Activated naive CD8-positive, alpha-beta T cell treated with anti-CD3 and anti-CD28 coated beads, Interleukin-2, amount 10 ng/mL, durations not matched to agents 7 days and 5 days (primary cell): ENCODE measurements around the gene IL1RAPL2. TPM values are rescaled to one million over a fixed set of nuclear protein-coding genes. Genes with fewer than 3 reads are reported as not detected.

Source experiments
- ATAC-seq: fragments of 150-1000 bp; cut with Tn5 transposase; one replicate; pipeline ENCODE4 v1.10.0; 2021; ENCODE audit warnings: low read depth, moderate library complexity
- POLR2A ChIA-PET: fragments of 350-600 bp; sonication (Branson Sonifier 250); formaldehyde crosslinking; loops from one replicate; lab custom pipeline; 2021; ENCODE audit warnings: antibody characterized with exemption; lab: Charles Lee
- DNase-seq: peaks from one replicate; pipeline ENCODE4 v3.0.0; 2021
- H3K27ac Mint-ChIP-seq: one replicate; pipeline ENCODE4 v1.8.0; 2022; ENCODE audit warnings: mild to moderate bottlenecking, mixed read lengths
- H3K27me3 Mint-ChIP-seq: one replicate; pipeline ENCODE4 v1.8.0; 2022; ENCODE audit warnings: mild to moderate bottlenecking, moderate library complexity, mixed read lengths
- H3K36me3 Mint-ChIP-seq: one replicate; pipeline ENCODE4 v1.8.0; 2021; ENCODE audit warnings: mild to moderate bottlenecking, mixed read lengths
- H3K4me1 Mint-ChIP-seq: one replicate; pipeline ENCODE4 v1.8.0; 2021; ENCODE audit warnings: mixed read lengths
- H3K4me3 Mint-ChIP-seq: one replicate; pipeline ENCODE4 v1.8.0; 2022; ENCODE audit warnings: mild to moderate bottlenecking, moderate library complexity, mixed read lengths
- H3K9me3 Mint-ChIP-seq: one replicate; pipeline ENCODE4 v1.8.0; 2021; ENCODE audit warnings: mixed read lengths
- total RNA-seq, 2 experiments: library from RNA; stranded (reverse); gene quantifications; one replicate each; pipeline ENCODE4 v1.2.3, GENCODE V29; 2021

IL1RAPL2 gene
- total RNA-seq, 2 experiments from 2014 or later = not detected

DNA sequence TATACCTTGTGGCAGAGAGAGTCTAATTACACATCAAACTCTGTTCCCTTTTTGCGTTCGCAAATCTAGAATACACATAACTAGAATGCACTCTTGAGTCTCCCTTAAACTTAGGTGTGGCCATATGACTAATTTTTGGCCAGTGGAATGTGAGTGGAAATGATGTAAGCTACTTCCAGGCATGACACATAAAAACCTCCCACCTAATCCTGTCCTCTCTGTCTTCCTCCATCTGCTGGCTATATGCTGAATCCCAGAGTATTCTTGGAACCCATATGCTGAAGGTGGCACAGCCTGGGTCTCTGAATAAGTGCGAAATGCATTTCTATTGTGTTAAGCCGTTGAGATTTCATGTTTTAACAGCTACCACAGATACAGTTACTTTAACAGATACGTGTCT is 986.4 kb downstream of the IL1RAPL2 start:
- POLR2A ChIA-PET = no interaction called here
- no peak for ATAC-seq
- no peak for DNase-seq
- Mint-ChIP-seq H3K4me3 (no peak overlapping the region), H3K27ac (no peak overlapping the region), H3K27me3 (no peaks in the 10 kb centered on the region), H3K9me3 (peaks cover 1% of the 10 kb centered on the region), H3K4me1 (no peaks in the 10 kb centered on the region), H3K36me3 (no peaks in the 10 kb centered on the region)

DNA sequence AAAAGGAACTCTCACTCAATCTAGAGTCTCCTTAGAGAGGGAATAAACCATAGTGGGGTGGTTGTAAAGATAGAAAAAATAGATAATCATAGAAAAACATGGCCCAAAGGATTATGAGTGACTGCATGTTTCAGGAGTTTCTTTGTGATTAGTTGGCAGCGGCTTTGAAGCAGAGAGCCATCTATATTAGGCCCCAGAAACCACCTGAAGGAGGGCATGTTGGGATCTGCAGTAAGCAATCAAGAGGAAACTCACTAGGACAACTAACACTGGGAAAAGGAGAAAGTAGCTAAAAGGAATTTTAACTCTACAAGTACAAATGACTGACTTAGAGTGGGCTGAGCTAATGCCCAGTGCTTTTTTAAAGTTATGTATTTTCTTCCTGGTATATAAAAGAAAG is 987.1 kb downstream of the IL1RAPL2 start:
- Mint-ChIP-seq H3K4me1 (no peaks in the 10 kb centered on the region), H3K27ac (no peak overlapping the region), H3K27me3 (no peaks in the 10 kb centered on the region), H3K36me3 (no peaks in the 10 kb centered on the region), H3K4me3 (no peak overlapping the region), H3K9me3 (peaks cover 1% of the 10 kb centered on the region)
- ATAC-seq (no peak), DNase-seq (no peak)
- POLR2A ChIA-PET = no interaction called here

DNA sequence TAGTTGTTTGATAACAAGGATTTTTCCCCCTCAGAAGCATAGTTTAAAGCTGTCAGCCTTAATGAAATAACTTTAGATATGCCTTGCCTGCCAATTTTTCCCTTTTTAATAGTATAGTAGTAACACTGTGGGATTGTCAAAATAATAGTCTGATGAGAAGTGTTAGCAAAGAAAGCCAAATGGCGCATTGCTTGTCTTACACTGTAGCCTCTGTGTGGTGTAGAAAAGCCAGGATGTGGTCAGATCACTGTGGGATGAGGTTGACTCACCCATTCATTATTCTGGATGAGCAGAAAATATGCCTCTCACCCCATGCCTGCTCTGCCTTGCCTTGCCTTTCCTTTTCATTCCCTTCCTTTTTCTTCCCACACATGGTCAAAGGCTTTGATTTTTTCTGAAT is 998.5 kb downstream of the IL1RAPL2 start:
- DNase-seq (no peak), ATAC-seq (no peak)
- Mint-ChIP-seq H3K4me1 (no peaks in the 10 kb centered on the region), H3K4me3 (no peak overlapping the region), H3K27me3 (no peaks in the 10 kb centered on the region), H3K36me3 (no peaks in the 10 kb centered on the region), H3K9me3 (no peaks in the 10 kb centered on the region), H3K27ac (no peak overlapping the region)
- POLR2A ChIA-PET = no interaction called here

DNA sequence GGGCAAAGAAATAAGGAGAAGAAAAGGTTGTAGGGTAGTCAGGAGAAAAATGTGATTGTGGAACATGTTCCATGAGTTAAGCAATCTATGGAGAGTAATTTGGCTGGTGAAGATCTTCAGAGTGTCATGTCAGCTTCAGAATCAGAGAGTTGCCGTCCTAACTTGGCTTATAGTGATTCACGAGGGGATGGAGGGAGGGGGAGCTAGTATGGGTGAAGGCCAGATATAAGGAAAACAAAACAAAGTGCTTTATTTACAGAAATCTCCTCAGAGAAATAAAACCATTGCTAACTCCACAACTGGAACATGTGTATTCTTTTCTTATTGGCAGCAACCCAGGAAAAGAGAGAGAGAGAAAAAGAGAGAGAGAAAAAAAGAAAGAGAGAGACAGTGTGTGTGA is 999.9 kb downstream of the IL1RAPL2 start:
- ATAC-seq = no peak
- H3K4me1 Mint-ChIP-seq = no peaks in the 10 kb centered on the region
- POLR2A ChIA-PET = no interaction called here
- H3K4me3 Mint-ChIP-seq = no peak overlapping the region
- H3K9me3 Mint-ChIP-seq = no peaks in the 10 kb centered on the region
- no peak for DNase-seq
- no peaks in the 10 kb centered on the region for H3K36me3 Mint-ChIP-seq
- H3K27ac Mint-ChIP-seq = no peak overlapping the region
- H3K27me3 Mint-ChIP-seq = no peaks in the 10 kb centered on the region

DNA sequence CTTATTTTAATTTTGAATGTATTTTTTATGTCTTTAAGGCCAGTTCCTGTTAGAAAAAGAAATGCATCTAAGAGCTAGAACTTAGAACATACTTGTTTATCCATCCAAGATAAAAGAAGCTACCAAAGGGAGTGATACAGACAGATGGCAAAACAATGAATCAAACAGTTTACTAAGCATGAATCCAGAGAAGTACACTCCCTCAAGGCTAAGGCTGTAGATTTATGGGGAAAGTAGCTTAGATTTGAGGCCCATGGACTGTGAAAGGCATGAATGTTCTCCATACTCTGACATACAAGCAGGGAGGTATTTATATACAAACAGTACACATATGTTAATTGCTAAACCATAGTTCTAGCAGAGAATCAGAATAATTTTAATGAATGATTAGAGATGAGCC is 1001.1 kb downstream of the IL1RAPL2 start:
- DNase-seq (no peak), ATAC-seq (no peak)
- Mint-ChIP-seq H3K27ac (no peak overlapping the region), H3K9me3 (no peaks in the 10 kb centered on the region), H3K4me3 (no peak overlapping the region), H3K27me3 (no peaks in the 10 kb centered on the region), H3K36me3 (no peaks in the 10 kb centered on the region), H3K4me1 (no peaks in the 10 kb centered on the region)
- POLR2A ChIA-PET = no interaction called here

DNA sequence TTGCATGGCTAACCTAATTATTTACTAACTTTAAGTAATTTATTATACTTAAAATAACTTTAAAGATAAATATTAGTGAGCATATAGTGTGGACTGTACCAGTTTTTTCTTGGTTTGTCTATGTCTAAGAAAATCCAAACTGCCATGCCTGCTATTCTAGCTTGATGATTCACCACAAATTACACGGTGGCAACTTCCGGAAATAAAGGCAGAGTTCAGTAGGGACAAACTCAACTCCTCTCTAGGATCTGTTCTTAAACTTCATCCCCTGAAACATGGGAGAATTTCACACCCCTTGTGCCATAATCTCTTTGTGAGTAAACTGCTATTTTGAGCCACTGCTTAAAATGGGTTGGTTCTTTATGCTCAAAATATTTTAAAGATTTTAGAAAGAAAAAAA is 1042.7 kb downstream of the IL1RAPL2 start:
- no peak overlapping the region for H3K27ac Mint-ChIP-seq
- no peak overlapping the region for H3K4me3 Mint-ChIP-seq
- POLR2A ChIA-PET = no interaction called here
- H3K4me1 Mint-ChIP-seq = no peaks in the 10 kb centered on the region
- no peaks in the 10 kb centered on the region for H3K9me3 Mint-ChIP-seq
- H3K27me3 Mint-ChIP-seq = no peaks in the 10 kb centered on the region
- ATAC-seq (no peak), DNase-seq (no peak)
- no peaks in the 10 kb centered on the region for H3K36me3 Mint-ChIP-seq

DNA sequence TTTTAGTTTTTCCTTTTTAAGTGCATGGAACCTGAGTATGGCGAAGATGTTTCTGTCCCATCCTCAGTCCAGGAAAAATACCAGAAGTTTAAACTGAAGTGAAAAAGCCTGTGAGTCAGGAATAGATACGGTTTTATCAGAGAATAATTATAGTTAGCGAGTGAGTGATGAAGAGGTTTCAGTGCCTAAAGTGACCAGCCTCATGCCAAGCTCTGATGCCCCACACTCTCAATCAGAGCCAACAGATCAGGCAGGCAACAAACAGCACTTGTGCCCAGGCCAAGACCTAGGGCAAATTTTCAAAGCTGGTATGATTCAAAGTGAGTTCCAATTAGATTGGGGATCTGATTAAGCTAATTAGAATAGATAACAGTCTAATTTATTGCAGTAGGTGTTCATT is 1043.5 kb downstream of the IL1RAPL2 start:
- H3K9me3 Mint-ChIP-seq = no peaks in the 10 kb centered on the region
- no peaks in the 10 kb centered on the region for H3K4me1 Mint-ChIP-seq
- no peaks in the 10 kb centered on the region for H3K27me3 Mint-ChIP-seq
- H3K4me3 Mint-ChIP-seq = no peak overlapping the region
- DNase-seq (no peak), ATAC-seq (no peak)
- POLR2A ChIA-PET = no interaction called here
- no peak overlapping the region for H3K27ac Mint-ChIP-seq
- H3K36me3 Mint-ChIP-seq = no peaks in the 10 kb centered on the region

DNA sequence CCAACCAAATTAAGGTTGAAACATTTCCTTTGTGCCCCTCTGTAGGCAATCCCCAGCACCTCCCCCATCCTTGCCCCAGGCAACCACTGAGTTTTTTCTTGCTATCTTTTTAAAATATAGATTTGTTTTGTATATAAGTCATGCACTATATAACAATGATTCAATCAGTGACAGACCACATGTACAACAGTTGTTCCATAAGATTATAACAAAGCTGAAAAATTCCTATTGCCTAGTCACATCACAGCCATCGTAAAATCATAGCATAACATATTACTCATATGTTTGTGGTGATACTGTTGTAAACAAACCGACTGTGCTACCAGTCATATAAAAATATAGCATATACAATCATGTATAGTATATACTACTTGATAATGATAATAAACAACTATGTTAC is 1044.4 kb downstream of the IL1RAPL2 start:
- Mint-ChIP-seq H3K4me1 (no peaks in the 10 kb centered on the region), H3K27ac (no peak overlapping the region), H3K27me3 (no peaks in the 10 kb centered on the region), H3K9me3 (no peaks in the 10 kb centered on the region), H3K36me3 (no peaks in the 10 kb centered on the region), H3K4me3 (no peak overlapping the region)
- ATAC-seq (no peak), DNase-seq (no peak)
- POLR2A ChIA-PET = no interaction called here

DNA sequence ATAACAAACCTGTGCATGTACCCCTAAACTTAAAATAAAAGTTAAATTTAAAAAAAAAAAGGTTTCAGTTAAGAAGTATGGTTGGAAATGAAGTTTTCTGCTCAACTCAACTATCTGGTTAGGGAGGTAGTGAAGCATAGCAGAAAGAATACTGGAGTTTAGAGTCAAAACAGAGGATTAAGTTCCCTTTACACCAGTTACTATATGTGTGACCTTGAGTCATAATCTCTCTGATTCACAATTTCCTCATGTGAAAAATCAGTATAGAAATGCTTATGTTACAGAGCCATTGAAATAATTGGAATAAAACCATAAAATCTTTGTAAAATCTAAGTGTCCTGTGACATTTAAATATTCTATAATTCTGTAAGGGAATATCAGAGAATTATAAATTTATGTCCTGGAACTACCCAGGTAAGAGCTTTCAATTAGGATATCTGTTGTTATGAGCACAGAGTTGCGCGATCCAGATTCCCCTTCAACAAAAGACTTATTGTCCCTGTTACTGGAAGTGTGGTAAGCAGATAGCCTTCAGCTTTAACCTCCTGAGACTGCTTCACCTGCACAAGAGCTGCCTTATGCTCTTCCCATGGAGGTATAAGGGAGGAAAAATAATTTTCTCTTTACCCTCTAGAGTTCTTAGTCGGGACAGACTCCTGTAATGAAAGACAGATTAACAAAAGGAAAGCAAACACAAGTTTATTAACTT is 1052.5 kb downstream of the IL1RAPL2 start:
- no peak for ATAC-seq
- no peak overlapping the region for H3K4me3 Mint-ChIP-seq
- DNase-seq = no peak
- no peaks in the 10 kb centered on the region for H3K4me1 Mint-ChIP-seq
- H3K9me3 Mint-ChIP-seq = no peaks in the 10 kb centered on the region
- no peaks in the 10 kb centered on the region for H3K36me3 Mint-ChIP-seq
- POLR2A ChIA-PET = no interaction called here
- no peak overlapping the region for H3K27ac Mint-ChIP-seq
- no peaks in the 10 kb centered on the region for H3K27me3 Mint-ChIP-seq

DNA sequence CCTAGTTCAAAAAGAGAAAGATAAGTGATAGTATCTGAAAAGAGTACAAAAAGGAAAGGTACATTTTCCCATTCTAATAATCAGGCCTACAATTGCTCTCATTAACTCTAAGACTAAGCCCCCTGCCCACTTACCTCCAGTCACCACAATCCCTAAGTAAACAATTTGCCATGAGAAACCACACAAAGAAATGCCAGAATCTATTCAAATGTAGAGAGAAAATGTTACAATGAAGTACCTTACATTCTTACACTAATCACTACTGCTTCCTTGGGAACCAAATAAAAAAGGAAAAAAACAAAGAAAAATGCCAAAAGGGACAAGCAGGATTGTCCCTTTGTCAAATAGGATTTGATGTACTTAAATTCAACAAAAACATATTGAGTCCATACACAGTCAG is 1068.2 kb downstream of the IL1RAPL2 start:
- Mint-ChIP-seq H3K27ac (no peak overlapping the region), H3K9me3 (no peaks in the 10 kb centered on the region), H3K4me3 (no peak overlapping the region), H3K27me3 (no peaks in the 10 kb centered on the region), H3K4me1 (no peaks in the 10 kb centered on the region), H3K36me3 (no peaks in the 10 kb centered on the region)
- no peak for ATAC-seq
- POLR2A ChIA-PET = no interaction called here
- no peak for DNase-seq

DNA sequence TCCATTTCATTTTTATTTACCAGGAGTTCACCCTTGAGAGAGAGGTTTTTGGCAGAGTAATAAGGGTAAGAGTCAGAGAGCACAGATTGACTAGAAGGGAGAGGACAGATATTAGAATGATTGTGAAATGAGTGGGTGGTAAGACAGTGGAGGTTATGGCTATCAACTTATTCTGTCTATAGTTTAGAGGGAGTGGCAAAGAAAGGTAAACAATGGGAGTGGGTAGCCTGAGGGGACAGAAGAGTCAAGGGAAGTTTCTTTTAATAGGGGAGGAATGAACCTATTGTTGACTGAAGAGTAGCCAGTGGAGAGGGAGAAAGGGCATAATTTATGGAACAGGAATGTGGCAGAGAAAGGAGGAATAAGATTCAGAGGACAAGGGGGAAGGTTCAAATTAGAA is 1069.8 kb downstream of the IL1RAPL2 start:
- Mint-ChIP-seq H3K27ac (no peak overlapping the region), H3K27me3 (no peaks in the 10 kb centered on the region), H3K4me1 (no peaks in the 10 kb centered on the region), H3K4me3 (no peak overlapping the region), H3K36me3 (no peaks in the 10 kb centered on the region), H3K9me3 (no peaks in the 10 kb centered on the region)
- POLR2A ChIA-PET = no interaction called here
- no peak for ATAC-seq
- no peak for DNase-seq

DNA sequence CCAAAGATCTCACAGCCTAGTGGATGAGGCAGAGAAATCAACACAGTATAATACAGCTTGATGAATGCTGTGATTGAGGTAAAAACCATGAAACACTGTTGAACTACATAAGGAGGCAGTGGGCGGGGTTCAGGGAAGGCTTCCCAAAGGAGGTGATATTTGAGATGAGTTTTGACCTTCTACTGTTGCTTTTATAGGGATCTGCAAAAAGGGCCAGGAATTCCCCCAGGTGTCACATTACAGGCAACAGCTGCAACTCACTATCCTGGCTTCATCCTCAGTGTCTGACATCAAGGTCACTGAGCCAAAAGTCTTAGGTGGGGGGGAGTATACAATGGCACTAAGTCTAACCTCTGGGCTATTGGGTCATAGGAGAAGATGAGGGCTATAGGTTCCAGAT is 1070.7 kb downstream of the IL1RAPL2 start:
- no peak for DNase-seq

DNA sequence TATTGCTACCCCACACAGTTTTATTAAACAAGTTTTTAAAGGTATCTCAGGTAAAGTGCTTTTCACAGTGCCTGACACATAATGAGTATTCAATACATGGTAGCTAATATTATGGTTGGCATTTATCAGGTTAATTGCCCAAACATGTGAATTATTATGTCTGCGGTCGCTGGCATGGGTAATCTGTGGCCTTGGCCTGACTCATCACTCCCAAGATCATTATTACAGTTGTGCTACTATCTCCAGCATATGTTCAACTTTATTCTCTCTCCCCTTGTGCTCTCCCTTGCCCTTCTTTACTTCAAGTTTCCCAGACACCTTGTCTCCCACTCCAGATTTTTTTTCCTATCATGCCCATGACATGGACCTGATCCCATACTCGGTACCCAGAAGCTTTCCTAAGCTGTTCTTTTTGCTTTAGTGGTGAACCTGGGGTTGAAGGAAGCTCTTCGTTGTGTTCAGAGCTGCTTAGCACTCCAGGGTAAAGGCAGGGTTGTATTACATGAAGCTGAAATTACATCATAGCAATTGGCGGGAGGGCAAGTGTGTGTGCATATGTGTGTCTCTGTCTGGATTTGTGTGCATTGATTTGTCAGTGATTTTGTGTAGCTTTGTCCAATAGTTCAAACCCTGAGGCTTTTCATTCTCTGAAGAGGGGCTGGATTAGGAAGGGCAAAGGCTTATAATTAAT is 1079.8 kb downstream of the IL1RAPL2 start:
- H3K27me3 Mint-ChIP-seq = no peaks in the 10 kb centered on the region
- H3K9me3 Mint-ChIP-seq = no peaks in the 10 kb centered on the region
- no peak for ATAC-seq
- no peak overlapping the region for H3K27ac Mint-ChIP-seq
- POLR2A ChIA-PET = no interaction called here
- no peaks in the 10 kb centered on the region for H3K36me3 Mint-ChIP-seq
- no peaks in the 10 kb centered on the region for H3K4me1 Mint-ChIP-seq
- DNase-seq = no peak
- no peak overlapping the region for H3K4me3 Mint-ChIP-seq

More for the DNA sequence above, 1070.7 kb downstream of the IL1RAPL2 start:
- Mint-ChIP-seq H3K4me1 (no peaks in the 10 kb centered on the region), H3K9me3 (no peaks in the 10 kb centered on the region), H3K27me3 (no peaks in the 10 kb centered on the region), H3K4me3 (no peak overlapping the region), H3K27ac (no peak overlapping the region), H3K36me3 (no peaks in the 10 kb centered on the region)
- POLR2A ChIA-PET = no interaction called here
- ATAC-seq = no peak

DNA sequence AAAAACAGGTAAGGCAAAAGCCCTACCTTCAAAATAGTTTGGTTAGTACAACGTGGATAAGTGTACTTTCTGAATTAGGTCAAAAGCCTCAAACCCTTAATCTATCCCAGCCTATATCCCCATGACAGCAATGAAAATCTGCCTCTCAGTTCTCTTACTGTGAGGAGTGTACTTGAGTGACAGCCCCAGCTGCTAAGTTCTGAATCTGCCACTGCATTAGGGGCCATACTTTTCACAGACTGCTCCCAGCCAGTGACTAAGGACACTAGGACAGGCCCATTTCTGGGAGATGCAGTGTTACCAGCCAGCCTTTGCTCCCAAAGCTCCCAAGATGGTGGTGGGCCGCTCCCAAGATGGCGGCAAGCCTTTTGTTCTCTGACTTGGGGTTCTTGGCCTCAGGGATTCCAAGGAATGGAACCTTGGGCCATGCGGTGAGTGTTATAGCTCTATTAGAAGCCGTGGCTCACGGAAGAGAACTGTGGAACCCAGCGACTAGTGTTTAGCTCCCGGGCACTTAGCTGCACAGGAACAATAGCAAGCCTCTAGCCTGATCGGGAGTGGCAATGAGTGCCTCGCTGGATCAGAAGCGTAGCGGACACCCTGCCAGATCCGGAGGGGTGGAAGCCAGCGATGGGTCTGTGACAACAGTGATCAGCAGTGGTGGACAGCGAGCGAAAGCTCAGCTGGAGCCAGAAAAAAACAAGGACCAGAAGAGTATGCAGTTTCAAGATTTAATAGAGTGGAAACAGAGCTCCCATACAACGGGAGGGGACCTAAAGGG is 1080.8 kb downstream of the IL1RAPL2 start:
- Mint-ChIP-seq H3K9me3 (no peaks in the 10 kb centered on the region), H3K4me3 (no peak overlapping the region), H3K27ac (no peak overlapping the region), H3K27me3 (no peaks in the 10 kb centered on the region), H3K4me1 (no peaks in the 10 kb centered on the region), H3K36me3 (no peaks in the 10 kb centered on the region)
- no peak for DNase-seq
- no peak for ATAC-seq
- POLR2A ChIA-PET = no interaction called here
